Fibroblast of mammary gland (primary cell): ENCODE data around the gene LMAN1L.

Experiments used
- DNase-seq: peaks from one replicate; pipeline ENCODE4 v3.0.0-alpha.2; 2010; ENCODE audit warnings: low read depth
- H3K4me3 ChIP-seq: 2 replicates; pipeline ENCODE4 v1.5.1; 2011; ENCODE audit warnings: low read depth, mild to moderate bottlenecking, low read length, moderate library complexity; ENCODE audit not compliant: control insufficient read depth
- TF ChIP-seq, protein P1 (sequence below): conservative IDR thresholded peaks from 2 replicates; pipeline ENCODE4 v1.5.1; 2011; ENCODE audit warnings: low read depth, low read length, inconsistent platforms; ENCODE audit not compliant: control insufficient read depth, insufficient read depth

LMAN1L gene

GRCh38 chr15:74770211-74770903 lies 42.3 kb upstream of the LMAN1L start:
- TF ChIP-seq, protein P1, sequence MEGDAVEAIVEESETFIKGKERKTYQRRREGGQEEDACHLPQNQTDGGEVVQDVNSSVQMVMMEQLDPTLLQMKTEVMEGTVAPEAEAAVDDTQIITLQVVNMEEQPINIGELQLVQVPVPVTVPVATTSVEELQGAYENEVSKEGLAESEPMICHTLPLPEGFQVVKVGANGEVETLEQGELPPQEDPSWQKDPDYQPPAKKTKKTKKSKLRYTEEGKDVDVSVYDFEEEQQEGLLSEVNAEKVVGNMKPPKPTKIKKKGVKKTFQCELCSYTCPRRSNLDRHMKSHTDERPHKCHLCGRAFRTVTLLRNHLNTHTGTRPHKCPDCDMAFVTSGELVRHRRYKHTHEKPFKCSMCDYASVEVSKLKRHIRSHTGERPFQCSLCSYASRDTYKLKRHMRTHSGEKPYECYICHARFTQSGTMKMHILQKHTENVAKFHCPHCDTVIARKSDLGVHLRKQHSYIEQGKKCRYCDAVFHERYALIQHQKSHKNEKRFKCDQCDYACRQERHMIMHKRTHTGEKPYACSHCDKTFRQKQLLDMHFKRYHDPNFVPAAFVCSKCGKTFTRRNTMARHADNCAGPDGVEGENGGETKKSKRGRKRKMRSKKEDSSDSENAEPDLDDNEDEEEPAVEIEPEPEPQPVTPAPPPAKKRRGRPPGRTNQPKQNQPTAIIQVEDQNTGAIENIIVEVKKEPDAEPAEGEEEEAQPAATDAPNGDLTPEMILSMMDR, result no peak
- no peak overlapping the region for H3K4me3 ChIP-seq
- DNase-seq, result no peak

- TF ChIP-seq, protein P1, result no peak
- H3K4me3 ChIP-seq, result no peak overlapping the region
- DNase-seq, result no peak
These were observed 39.3 kb upstream of the LMAN1L start for GRCh38 chr15:74773329-74773728.

- TF ChIP-seq, protein P1, result no peak
- no peak overlapping the region for H3K4me3 ChIP-seq
- no peak for DNase-seq
These were observed 38.8 kb upstream of the LMAN1L start for GRCh38 chr15:74773731-74774252.

GRCh38 chr15:74775132-74775562 lies 37.5 kb upstream of the LMAN1L start:
- H3K4me3 ChIP-seq, result no peak overlapping the region
- TF ChIP-seq, protein P1, result no peak
- no peak for DNase-seq

DNA sequence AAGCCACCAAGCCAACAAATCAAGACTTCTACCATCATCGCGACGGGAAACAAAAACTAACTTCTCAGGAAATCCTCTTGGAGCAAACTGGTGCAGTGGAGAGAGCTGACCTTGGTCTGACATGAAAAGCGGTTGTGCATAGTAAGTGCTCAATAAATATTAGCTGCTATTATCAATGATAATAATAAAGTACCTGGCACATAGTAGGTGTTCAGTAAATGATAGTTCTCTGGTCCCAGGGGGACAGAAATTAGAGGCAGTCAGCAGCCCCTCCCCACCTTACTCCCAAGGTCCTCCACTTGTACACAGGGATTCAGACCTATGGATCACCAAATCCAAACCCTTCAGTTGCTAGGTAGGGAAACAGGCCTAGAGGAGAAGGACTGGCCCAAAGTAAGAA lies 36.7 kb upstream of the LMAN1L start:
- no peak overlapping the region for H3K4me3 ChIP-seq
- TF ChIP-seq, protein P1, result no peak
- DNase-seq, result no peak

GRCh38 chr15:74776821-74777768 lies 35.5 kb upstream of the LMAN1L start:
- H3K4me3 ChIP-seq, result no peak overlapping the region
- no peak for DNase-seq
- TF ChIP-seq, protein P1, result no peak
